PFSK-1 (cell line): Measurements from ENCODE around the gene TMEM272.

ENCODE experiments used
- FOXP2 ChIP-seq: optimal IDR thresholded peaks from 2 replicates; pipeline ENCODE3; 2011; ENCODE audit warnings: borderline replicate concordance, control low read depth, inconsistent platforms; ENCODE audit not compliant: insufficient read depth; ENCODE audit errors: extremely low read length, extremely low read depth
- POLR2AphosphoS5 ChIP-seq: IDR thresholded peaks from 2 replicates; pipeline ENCODE4 v1.6.1; 2012; ENCODE audit warnings: low read depth, mild to moderate bottlenecking, control low read depth, low read length, moderate library complexity
- SIN3A ChIP-seq: IDR thresholded peaks from 2 replicates; pipeline ENCODE4 v1.6.1; 2012; ENCODE audit warnings: mild to moderate bottlenecking, low read length, moderate library complexity, borderline replicate concordance; ENCODE audit not compliant: insufficient read depth
- TAF1 ChIP-seq: IDR thresholded peaks from 2 replicates; pipeline ENCODE4 v1.6.1; 2012; ENCODE audit warnings: low read length, control low read depth, borderline replicate concordance; ENCODE audit not compliant: insufficient read depth
- TF ChIP-seq, protein P1 (sequence below), 2 experiments: IDR thresholded peaks; 2 replicates each; pipeline versions ENCODE4 v1.6.1 to v1.8.0; 2011 to 2012; ENCODE audit warnings: low read depth in 2 of 2, low read length in 2 of 2, control low read depth in 1 of 2, inconsistent platforms in 1 of 2, mild to moderate bottlenecking in 1 of 2, moderate library complexity in 1 of 2; ENCODE audit not compliant: insufficient read depth in 1 of 2

Gene TMEM272

DNA sequence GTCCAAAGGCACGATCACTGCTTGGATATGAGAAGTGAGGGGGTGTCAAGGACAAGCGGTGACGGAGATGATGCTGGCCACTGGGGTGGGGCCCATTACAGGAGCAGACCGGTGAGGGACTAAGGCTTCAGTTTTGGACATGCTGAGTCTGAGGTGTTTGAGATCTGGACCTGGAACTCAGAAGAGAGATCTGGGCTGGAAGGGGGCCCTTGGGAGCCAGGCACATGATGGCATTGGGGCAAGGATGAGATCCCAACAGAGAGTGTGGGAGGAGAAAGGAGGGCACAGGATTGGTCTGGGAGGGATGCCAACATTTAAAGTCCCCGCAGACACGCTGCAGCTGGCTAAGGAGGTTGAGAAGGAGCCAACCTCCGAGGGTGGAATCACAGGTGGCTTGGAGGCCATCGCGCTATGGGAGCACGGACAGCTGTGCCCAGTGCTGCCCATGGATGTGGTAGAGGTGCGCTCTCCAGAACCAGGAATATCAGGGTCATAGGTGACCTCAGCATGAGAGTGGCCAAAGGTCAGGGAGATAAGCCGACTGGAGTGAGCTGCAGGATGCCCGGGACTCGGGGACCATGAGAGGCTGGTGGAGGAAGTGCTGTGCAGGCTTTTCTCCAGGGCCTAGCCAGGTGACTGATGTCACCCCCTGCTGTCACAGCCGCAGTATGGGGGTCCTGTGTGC, 62.8 kb downstream of the TMEM272 start:
- TF ChIP-seq, protein P1, sequence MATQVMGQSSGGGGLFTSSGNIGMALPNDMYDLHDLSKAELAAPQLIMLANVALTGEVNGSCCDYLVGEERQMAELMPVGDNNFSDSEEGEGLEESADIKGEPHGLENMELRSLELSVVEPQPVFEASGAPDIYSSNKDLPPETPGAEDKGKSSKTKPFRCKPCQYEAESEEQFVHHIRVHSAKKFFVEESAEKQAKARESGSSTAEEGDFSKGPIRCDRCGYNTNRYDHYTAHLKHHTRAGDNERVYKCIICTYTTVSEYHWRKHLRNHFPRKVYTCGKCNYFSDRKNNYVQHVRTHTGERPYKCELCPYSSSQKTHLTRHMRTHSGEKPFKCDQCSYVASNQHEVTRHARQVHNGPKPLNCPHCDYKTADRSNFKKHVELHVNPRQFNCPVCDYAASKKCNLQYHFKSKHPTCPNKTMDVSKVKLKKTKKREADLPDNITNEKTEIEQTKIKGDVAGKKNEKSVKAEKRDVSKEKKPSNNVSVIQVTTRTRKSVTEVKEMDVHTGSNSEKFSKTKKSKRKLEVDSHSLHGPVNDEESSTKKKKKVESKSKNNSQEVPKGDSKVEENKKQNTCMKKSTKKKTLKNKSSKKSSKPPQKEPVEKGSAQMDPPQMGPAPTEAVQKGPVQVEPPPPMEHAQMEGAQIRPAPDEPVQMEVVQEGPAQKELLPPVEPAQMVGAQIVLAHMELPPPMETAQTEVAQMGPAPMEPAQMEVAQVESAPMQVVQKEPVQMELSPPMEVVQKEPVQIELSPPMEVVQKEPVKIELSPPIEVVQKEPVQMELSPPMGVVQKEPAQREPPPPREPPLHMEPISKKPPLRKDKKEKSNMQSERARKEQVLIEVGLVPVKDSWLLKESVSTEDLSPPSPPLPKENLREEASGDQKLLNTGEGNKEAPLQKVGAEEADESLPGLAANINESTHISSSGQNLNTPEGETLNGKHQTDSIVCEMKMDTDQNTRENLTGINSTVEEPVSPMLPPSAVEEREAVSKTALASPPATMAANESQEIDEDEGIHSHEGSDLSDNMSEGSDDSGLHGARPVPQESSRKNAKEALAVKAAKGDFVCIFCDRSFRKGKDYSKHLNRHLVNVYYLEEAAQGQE (IDR thresholded peaks at IDR 0.05; ENCODE audit: insufficient read depth in 1 of 2, low read depth in 2 of 2, low read length in 2 of 2) = no peak
- TF ChIP-seq SIN3A (no peak), TAF1 (no peak), POLR2AphosphoS5 (no peak), FOXP2 (no peak)

DNA sequence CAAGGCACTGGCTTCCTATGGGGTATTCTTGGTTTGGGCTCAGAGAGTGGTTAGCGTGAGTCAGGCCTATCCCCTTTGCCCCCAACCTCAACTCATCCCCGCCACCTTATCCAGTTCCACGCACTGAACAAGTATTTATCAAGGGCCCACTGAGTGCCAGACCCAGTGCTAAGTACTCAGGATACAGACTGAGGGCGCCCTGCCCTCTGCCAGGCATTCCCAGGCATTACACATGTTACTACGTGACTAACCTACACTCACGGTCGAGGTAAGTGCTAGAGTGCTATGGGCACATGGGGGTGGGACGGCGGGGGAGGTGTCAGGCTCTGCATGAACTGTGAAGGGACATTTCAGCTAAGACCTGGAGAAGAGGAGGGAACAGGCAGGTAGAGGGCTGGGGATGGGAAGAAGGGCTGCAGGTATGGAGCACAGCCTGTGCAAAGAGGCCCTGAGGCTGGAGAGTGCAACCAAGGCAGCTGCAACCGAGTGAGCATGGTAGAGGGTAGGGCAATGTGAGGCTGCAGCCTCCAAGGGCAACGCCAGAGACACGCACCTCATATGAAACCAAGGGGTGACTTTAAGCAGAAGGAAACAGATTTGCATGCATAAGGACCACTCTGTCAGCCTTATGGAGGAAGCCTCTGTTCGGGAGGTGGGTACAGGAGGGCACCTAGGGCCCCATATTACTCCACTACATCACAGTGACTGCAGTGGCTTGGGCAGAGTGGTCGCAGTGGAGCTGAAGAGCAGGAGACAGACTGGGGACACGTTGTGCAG, 63.5 kb downstream of the TMEM272 start:
- TF ChIP-seq, protein P1 (IDR thresholded peaks at IDR 0.05; ENCODE audit: insufficient read depth in 1 of 2, low read depth in 2 of 2, low read length in 2 of 2) = no peak
- TF ChIP-seq TAF1 = no peak
- no peak for TF ChIP-seq POLR2AphosphoS5
- no peak for TF ChIP-seq SIN3A
- no peak for TF ChIP-seq FOXP2

DNA sequence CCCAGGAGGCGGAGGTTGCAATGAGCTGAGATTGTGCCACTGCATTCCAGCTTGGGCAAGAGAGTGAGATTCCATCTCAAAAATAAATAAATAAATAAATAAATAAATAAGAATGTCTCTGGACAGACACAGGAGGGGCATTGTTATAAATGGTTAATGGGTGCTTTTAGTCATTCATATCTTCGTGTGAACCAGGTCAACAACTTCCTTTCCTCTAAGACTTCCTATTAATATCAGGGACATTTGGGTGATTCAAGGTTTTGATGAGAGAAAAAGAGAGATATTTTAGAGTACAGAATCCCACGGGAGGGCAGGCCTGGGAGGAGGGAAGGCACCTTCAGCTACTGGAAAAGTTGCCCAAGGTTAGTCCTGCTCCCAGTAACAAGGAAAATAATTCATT, 64.9 kb downstream of the TMEM272 start:
- TF ChIP-seq, protein P1 (IDR thresholded peaks at IDR 0.05; ENCODE audit: insufficient read depth in 1 of 2, low read depth in 2 of 2, low read length in 2 of 2) = no peak
- TF ChIP-seq FOXP2 = no peak
- TF ChIP-seq TAF1 = no peak
- no peak for TF ChIP-seq SIN3A
- no peak for TF ChIP-seq POLR2AphosphoS5

DNA sequence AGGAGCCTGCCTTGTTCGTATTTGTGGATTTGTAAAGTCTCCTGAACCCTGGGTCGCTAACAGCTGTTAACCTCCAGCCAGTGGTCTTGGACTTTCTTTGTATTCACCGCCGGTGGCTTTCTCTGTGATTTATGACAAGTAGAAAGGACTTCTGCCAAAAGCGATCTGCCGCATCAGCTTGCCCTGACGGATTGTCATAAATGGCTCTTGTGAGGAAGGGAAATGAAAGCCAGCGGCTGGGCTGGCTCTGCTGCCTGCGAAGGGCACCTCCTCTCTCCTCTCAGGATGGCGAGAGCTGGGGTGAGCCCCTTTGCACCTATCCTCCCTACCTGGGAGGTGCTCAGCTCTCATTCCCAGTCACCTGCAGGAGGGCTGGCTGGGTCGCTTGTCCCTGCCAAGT, 66.6 kb downstream of the TMEM272 start:
- TF ChIP-seq, protein P1 (IDR thresholded peaks at IDR 0.05; ENCODE audit: insufficient read depth in 1 of 2, low read depth in 2 of 2, low read length in 2 of 2) = no peak
- TF ChIP-seq SIN3A (no peak), TAF1 (no peak), FOXP2 (no peak), POLR2AphosphoS5 (no peak)
